Activated CD8-positive, alpha-beta memory T cell treated with anti-CD3 and anti-CD28 coated beads, Interleukin-2, amount 50 U/mL, for 24 hours (primary cell): Measurements from ENCODE around the gene ARHGEF10L.

Experiments
- DNase-seq: peaks from one replicate; pipeline ENCODE4 v3.0.0-alpha.2; 2020; ENCODE audit errors: extremely low read depth

The ARHGEF10L gene

GRCh38 chr1:17673329-17674072, 134.0 kb downstream of the ARHGEF10L start:
- DNase-seq, result no peak

DNA sequence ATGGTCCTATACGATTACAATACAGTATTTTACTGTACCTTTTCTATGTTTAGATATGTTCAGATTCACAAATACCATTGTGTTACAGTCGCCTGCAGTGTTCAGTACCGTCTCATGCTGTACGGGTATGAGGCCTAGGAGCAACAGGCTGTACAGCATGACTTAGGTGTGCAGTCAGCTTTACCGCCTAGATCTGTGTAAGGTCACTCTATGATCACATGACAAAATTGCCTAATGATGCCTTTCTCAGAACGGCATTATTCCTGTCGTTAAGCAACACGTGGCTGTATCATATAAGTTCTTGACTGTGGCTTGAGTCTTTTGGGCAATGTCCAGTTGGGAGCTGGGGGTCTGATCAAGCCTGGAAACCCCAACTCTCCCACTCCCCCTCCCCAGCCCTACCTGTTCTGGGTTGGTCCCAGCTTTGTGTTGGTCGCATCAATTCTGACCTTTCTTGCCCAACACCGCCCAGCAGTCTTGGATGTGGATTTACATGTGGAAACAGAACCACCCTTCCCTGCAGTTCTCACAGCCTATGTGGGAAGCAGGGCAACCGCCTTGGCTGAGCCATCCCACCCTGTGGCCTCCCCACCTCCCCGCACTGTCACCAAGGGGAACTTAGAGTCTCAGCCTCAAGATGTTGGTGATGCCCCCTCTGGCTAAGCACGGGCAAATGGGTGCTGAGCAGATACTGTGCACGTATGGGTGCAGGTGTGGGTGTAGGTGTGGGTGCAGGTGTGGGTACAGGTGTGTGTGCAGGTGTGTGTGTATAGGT, 135.4 kb downstream of the ARHGEF10L start:
- DNase-seq, result no peak

DNA sequence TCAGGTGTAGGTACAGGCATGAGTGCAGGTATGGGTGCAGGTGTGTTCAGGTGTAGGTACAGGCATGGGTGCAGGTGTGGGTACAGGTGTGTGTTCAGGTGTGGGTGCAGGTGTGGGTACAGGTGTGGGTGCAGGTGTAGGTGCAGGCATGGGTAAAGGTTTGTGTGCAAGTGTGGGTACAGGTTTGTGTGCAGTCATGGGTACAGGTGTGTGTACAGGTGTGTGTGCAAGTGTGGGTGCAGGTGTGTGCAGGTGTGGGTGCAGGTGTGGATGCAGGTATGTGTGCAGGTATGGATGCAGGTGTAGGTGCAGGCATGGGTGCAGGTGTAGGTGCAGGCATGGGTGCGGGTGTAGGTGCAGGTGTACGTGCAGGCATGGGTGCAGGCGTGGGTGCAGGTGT, 136.2 kb downstream of the ARHGEF10L start:
- no peak for DNase-seq

- DNase-seq, result no peak
Measured at GRCh38 chr1:17676387-17677060, 137.0 kb downstream of the ARHGEF10L start.

DNA sequence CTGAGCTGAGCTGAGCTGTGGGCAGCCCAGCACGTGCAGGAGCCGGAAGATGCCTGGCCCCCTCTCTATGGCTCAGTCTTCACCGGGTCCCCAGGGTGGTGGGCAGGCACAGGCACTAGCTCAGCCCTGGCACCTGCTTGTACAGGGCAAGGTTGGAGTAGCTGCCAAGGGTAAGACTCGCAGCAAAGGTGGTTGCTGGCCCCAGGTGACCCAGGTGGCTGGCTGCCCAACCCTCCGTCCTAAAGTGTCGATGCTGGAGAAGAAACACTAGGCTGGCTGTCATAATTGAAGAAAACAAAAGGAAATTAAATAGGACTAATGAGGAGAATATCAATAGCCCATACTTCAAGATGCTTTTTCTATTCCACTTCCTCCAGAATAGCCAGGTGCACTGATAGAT, 138.5 kb downstream of the ARHGEF10L start:
- no peak for DNase-seq

GRCh38 chr1:17679856-17680255, 140.4 kb downstream of the ARHGEF10L start:
- DNase-seq, result no peak

DNA sequence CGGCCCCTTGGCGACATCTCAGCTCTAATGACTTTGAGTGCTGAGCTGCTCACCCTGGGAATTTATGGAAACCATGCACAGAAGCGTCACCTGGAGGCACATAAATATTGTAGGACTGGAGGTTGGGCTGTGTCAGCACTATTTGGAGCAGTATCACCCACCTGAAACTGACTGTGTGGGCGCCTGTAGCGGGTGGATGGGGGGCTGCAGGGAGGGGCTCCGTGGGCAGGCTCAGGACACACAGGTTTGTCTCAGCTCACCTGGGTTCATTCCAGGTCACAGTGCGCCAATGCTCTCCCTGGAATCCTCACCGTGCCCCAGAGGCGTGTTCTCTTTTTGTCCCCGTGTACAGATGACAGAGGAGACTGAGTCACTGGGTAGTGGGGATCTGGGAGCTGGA, 140.8 kb downstream of the ARHGEF10L start:
- DNase-seq, result no peak

GRCh38 chr1:17682400-17682799, 142.9 kb downstream of the ARHGEF10L start:
- DNase-seq, result no peak

DNA sequence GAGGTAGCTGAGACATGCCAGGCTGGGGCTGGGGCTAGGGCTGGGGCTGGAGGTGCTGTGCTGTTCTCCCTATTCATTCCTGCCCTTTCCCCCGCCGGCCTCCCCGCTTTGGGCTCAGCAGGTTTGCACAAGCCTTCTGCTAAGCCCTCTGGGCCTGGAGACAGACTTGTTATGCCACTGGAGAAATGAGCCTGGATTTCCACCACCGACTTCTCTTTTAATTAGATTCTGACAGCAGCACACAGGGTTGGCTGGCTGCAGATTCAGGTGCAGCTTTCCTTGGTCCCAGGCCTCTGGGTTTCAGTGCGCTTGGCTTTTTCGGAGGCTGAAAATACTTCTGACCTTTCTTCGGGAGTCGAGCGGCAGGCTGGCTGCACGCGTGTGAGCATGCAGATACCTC, 144.1 kb downstream of the ARHGEF10L start:
- DNase-seq, result no peak

DNA sequence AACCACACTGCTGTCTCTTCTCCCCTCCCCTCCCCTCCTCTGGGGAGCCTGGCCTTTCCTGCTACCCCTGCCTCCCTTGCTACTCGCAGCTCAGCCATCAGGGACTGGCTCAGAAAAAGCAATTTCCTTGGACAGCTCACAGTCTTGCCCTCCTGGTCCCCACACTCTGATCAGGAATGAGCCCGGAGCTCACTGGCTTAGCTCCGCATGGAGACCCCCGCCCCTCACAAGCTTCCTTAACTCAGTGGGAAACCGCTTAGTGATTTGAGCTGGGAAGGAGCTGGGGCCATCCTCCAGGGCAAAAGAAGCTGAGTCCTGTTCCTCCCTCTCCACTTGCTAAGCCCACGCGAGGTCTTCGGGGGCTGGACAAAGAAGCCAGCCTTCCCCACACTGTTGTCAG, 145.3 kb downstream of the ARHGEF10L start:
- DNase-seq, result no peak

- DNase-seq, result no peak
Measured at GRCh38 chr1:17686258-17686657, 146.8 kb downstream of the ARHGEF10L start.

DNA sequence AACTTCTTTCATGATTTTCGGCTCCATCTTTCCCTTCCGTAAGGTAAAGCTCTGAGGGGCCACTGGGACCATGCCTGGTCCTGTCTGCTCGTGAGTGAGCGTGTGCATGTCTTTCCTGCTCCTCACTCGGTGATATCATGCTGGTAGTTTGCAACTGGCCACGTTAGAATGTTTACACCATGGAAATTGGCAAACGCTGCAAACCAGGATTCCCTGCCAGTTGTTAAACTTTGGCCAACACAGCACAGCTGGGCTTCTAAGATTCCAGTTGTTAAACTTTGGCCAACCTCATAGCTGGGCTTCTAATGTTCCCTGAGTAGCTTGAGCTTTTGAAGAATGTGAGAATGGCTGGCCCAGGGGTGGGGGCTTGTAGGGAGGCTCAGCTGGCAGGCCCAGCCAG, 147.6 kb downstream of the ARHGEF10L start:
- no peak for DNase-seq

DNA sequence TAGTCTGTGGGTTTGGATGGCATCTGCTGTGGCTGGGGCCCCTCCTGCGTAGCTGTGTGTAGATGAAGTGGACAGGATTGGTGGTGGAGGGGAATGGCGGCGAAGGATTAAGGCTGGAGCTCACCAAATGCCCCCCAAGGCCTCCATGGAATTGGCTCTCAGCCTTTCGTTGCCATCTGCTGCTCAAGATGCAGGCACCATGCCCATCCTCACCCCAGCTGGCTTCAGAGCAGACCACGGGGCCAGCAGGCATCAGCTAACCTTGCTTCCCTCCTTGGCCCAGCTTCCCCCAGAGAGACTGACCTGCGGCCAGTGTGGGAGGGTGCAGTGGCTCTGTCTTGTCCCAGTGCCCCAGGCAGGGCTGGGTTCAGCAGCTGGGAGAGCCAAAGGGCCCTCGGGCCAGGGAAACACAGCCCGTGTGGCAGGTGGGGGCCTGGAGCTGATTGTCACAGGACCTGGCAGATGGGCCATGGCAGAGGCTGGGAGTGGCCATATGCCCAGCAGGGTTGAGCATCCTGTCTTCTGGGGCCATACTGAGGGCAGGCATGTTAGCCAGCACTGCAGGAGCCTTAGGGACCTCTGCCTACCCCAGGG, 148.8 kb downstream of the ARHGEF10L start:
- no peak for DNase-seq

DNA sequence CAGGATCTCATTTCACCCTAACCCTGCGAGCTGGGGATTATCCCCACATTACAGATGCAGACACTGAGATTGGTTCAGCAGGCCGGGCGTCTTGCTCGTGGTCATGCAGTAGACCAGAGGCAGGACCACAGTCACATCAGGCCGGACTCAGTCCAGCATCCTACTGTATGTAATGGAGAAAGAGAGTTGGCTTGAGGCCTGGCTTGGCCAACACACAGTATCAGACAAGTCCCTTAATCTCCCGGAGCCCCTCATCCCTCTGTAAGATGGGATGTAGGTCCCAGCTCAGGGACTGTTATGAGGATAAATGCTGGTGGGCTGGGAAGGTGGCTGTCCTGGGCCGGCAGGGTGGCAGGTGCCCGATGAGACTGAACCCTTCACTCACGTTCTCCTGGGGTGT, 149.5 kb downstream of the ARHGEF10L start:
- no peak for DNase-seq

- no peak for DNase-seq
Measured at GRCh38 chr1:17690906-17691634, 151.6 kb downstream of the ARHGEF10L start.

DNA sequence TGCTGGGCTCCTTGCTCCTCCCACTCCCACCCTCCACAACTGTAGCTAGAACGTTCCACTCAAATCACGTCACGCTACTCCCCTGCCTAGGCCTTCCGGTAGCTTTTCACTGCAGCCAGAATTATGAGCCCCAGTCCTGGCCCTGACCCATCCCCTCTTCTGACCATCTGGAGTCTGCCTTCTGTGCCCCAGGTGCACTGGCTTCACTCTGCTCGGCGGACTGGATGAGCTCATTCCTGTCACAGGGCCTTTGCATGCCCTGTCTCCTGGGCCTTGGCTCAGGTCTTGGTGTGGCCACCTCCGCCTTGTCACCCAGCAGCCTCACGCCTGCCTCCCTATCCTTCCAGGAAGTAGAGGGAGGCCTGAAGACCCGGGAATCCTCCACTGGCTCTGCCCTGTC, 153.1 kb downstream of the ARHGEF10L start:
- DNase-seq, result no peak

- DNase-seq, result no peak
Measured at GRCh38 chr1:17696417-17697301, 157.2 kb downstream of the ARHGEF10L start.

- DNase-seq, result no peak
Measured at GRCh38 chr1:17697458-17697857, 158.0 kb downstream of the ARHGEF10L start.

DNA sequence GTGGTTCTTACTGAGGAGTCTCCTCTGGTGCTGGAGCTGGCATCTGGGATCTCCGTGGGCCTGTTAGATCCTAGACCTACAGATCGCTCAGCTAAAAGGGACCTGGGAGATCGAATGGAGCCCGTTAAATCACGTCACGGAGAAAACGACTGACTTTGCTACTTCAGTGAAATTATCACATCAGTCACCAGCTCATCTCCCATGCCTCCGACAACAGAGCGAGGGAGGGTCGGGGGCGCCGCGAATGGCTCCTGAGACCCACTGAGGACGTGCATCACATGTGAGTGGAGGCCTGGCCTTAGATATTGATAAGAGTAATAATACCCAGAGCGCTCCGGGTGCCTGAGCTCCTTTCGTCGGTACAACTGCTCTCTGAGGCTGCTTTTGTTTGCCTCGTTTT, 160.1 kb downstream of the ARHGEF10L start:
- DNase-seq, result no peak

DNA sequence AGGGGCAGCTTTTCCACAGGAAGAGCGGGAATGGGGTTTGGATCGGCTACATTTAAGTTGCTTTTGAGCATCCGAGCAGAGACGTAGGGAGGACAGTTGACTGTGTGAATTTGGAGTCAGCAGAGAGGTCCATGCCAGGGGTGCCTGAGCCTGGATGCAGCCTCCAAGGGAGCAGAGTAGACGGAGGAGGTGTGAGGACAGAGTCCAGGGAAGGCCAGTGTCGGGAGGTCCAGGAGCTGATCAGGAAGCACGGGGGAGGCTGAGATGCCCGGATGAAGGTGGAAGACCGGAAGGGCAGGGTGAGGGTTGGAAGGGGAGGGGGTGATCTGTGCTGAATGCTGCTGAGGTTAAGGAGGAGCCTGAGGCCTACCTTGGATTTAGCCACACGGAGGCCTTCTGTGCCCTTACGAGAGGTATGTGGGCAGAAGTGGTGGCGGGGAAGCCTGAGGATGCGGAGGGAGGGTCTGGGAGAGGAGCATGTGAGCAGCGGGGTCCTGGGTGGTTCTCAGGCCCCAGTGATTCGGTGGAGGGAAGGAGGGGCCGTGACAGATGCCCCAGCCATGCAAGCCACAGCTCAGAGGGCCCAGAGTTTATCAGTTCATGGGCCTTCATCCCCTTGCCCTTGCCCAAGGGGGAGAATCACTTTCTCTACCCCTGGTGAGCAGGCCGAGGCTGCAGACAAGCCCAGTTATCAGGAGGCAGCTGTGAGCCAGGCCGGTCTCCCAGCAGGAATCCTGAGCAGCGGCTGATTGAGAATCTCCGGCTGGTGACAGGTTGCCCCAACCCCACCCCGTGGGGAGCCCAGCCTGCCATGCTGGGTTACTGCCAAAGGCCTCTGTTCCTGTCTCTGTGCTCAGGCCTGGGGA, 161.7 kb downstream of the ARHGEF10L start:
- DNase-seq, result no peak
